HepG2 (cell line): ENCODE data around the gene MEIS1. TPM values are rescaled to one million over a fixed set of nuclear protein-coding genes. Genes with fewer than 3 reads are reported as not detected.

Source experiments
- ATAC-seq: fragments of 200-7000 bp; cut with Tn5 transposase; 3 replicates; pipeline ENCODE4 v1.9.1; 2020; ENCODE audit warnings: mild to moderate bottlenecking, moderate library complexity
- BruUV-seq: library from RNA; stranded (reverse); fragments of 400-500 nt; replicated peaks from 2 replicates; lab custom pipeline; 2021; lab: Mats Ljungman, UMichigan
- CTCF ChIA-PET: fragments of 300-600 bp; formaldehyde crosslinking; extraction: SDS; loops from one replicate; lab custom pipeline; 2021; ENCODE audit warnings: low total read pairs, inconsistent platforms, low intra/inter-chr PET ratio; lab: Yijun Ruan, JAX
- POLR2A ChIA-PET: fragments of 350-600 bp; sonication (Branson Sonifier 250); formaldehyde crosslinking; loops from one replicate; lab custom pipeline; 2020; ENCODE audit warnings: antibody characterized with exemption, inconsistent platforms; lab: Yijun Ruan, JAX
- DNase-seq: peaks from one replicate; pipeline ENCODE4 v3.0.0-alpha.2; 2015; ENCODE audit warnings: low spot score
- FAIRE-seq: peaks from 3 replicates; lab custom pipeline; 2011; peaks lifted over from hg19 to GRCh38; lab: Jason Lieb, UNC
- H2AFZ ChIP-seq: one replicate; pipeline ENCODE4 v1.6.1; 2011; ENCODE audit warnings: low read length, inconsistent platforms
- H3K27ac ChIP-seq: fragments of 300-600 bp; 3 replicates; pipeline ENCODE4 v1.8.0; 2011; ENCODE audit warnings: mixed run types, mild to moderate bottlenecking, mixed read lengths, low read length, inconsistent platforms; ENCODE audit not compliant: insufficient read depth; ENCODE audit errors: extremely low read length
- H3K27me3 ChIP-seq, 2 experiments: fragments of 200-600 bp in 1 of 2; 2 replicates in 1 of 2; 3 replicates in 1 of 2; pipeline versions ENCODE4 v1.6.0 to v1.8.0; 2011; ENCODE audit warnings: low read length in 2 of 2, mild to moderate bottlenecking in 2 of 2, moderate library complexity in 2 of 2, inconsistent platforms in 1 of 2; ENCODE audit not compliant: insufficient read depth in 2 of 2, control insufficient read depth in 1 of 2
- H3K36me3 ChIP-seq, 2 experiments: fragments of 200-600 bp in 1 of 2; replicated peaks in 1 of 2; 2 replicates in 1 of 2; 3 replicates in 1 of 2; pipeline versions ENCODE4 v1.5.1 to v1.8.0; 2011; ENCODE audit warnings: low read length in 2 of 2, inconsistent platforms in 1 of 2; ENCODE audit not compliant: insufficient read depth in 2 of 2, control insufficient read depth in 1 of 2
- H3K4me1 ChIP-seq: 2 replicates; pipeline ENCODE4 v1.5.1; 2012; ENCODE audit warnings: low read length, inconsistent platforms; ENCODE audit not compliant: insufficient read depth
- H3K4me2 ChIP-seq: 2 replicates; pipeline ENCODE4 v1.6.0; 2011; ENCODE audit warnings: low read depth, low read length, inconsistent platforms
- H3K4me3 ChIP-seq, 3 experiments: fragments of 200-600 bp in 1 of 3; sonication (generic), shearing (Covaris generic) in 1 of 3; replicated peaks in 1 of 3; 2 replicates each; pipeline ENCODE4 v1.5.1; 2011 to 2016; ENCODE audit warnings: low read length in 3 of 3, inconsistent platforms in 2 of 3, low read depth in 2 of 3, mild to moderate bottlenecking in 2 of 3, control low read depth in 1 of 3, mixed read lengths in 1 of 3; ENCODE audit not compliant: insufficient read depth in 1 of 3
- H3K79me2 ChIP-seq: one replicate; pipeline ENCODE4 v1.6.1; 2011; ENCODE audit warnings: low read length, inconsistent platforms; ENCODE audit not compliant: insufficient read depth
- H3K9ac ChIP-seq: 2 replicates; pipeline ENCODE4 v1.6.0; 2011; ENCODE audit warnings: mild to moderate bottlenecking, low read depth, low read length, inconsistent platforms; ENCODE audit not compliant: insufficient read depth
- H3K9me3 ChIP-seq: 2 replicates; pipeline ENCODE4 v1.5.1; 2012; ENCODE audit warnings: mild to moderate bottlenecking, low read length
- H4K20me1 ChIP-seq: 2 replicates; pipeline ENCODE4 v1.6.0; 2011; ENCODE audit warnings: inconsistent platforms, mild to moderate bottlenecking, low read length, moderate library complexity; ENCODE audit not compliant: insufficient read depth
- HIC2 ChIP-seq: sonication (generic); formaldehyde crosslinking; IDR thresholded peaks from 2 replicates; pipeline ENCODE4 v1.9.0; 2022; ENCODE audit warnings: low read depth, missing genetic modification reagents
- KIAA2018 ChIP-seq: sonication (generic); formaldehyde crosslinking; IDR thresholded peaks from 2 replicates; pipeline ENCODE4 v1.5.0; 2020; ENCODE audit warnings: mild to moderate bottlenecking, missing genetic modification reagents, borderline replicate concordance
- NFE2 ChIP-seq: sonication (generic); formaldehyde crosslinking; IDR thresholded peaks from 2 replicates; pipeline ENCODE4 v1.4.0; 2020; ENCODE audit warnings: missing genetic modification reagents
- PCBP1 ChIP-seq: fragments of 200-400 bp; formaldehyde crosslinking; IDR thresholded peaks from 2 replicates; pipeline ENCODE4 v1.6.1; 2017; ENCODE audit warnings: mild to moderate bottlenecking, low read depth, low read length, borderline replicate concordance
- RBFOX2 ChIP-seq: fragments of 200-400 bp; formaldehyde crosslinking; IDR thresholded peaks from 2 replicates; pipeline ENCODE4 v1.6.1; 2017; ENCODE audit warnings: low read depth, mild to moderate bottlenecking, low read length
- SUZ12 ChIP-seq: fragments of 150-350 bp; IDR thresholded peaks from 2 replicates; pipeline ENCODE4 v1.6.1; 2014; ENCODE audit warnings: low read depth, low read length
- ZNF329 ChIP-seq: sonication (generic); formaldehyde crosslinking; IDR thresholded peaks from 2 replicates; pipeline ENCODE4 v1.9.0; 2021; ENCODE audit warnings: low read depth, mild to moderate bottlenecking, missing genetic modification reagents
- ZNF383 ChIP-seq: sonication (generic); formaldehyde crosslinking; IDR thresholded peaks from 2 replicates; pipeline ENCODE4 v1.4.0; 2020; ENCODE audit warnings: missing genetic modification reagents, mild to moderate bottlenecking, borderline replicate concordance
- ZNF430 ChIP-seq: sonication (generic); formaldehyde crosslinking; IDR thresholded peaks from 2 replicates; pipeline ENCODE4 v1.9.0; 2021; ENCODE audit warnings: mild to moderate bottlenecking, missing genetic modification reagents
- ZNF577 ChIP-seq: sonication (generic); formaldehyde crosslinking; IDR thresholded peaks from 2 replicates; pipeline ENCODE4 v1.4.0; 2020; ENCODE audit warnings: mild to moderate bottlenecking, low read depth, missing genetic modification reagents, borderline replicate concordance
- WGBS: methylation state at CpG from one replicate; pipeline ENCODE4 v1.1.6; 2017; ENCODE audit warnings: low lambda C conversion rate; 5-methylcytosine and 5-hydroxymethylcytosine counted together
- in situ Hi-C: cut with HindIII; loops from 2 replicates; pipeline ENCODE4 v1.10.0; 2017; ENCODE audit warnings: low pct_unique_long_range_greater_than_20kb; ENCODE audit not compliant: extremely low pct_ligation_motif_present
- intact Hi-C: fragments of 100-400 bp; cut with micrococcal nuclease; formaldehyde crosslinking; loops from one replicate; pipeline ENCODE4 v1.10.0; 2022; ENCODE audit not compliant: unreplicated experiment
- polyA plus RNA-seq, 8 experiments: library from polyadenylated mRNA; depleted of rRNA in 3 of 8; stranded (reverse) in 7 of 8; unstranded in 1 of 8; fragments of >200 nt; fragmentation: Illumina TruSeq in 4 of 8; extraction: Trizol in 4 of 8; gene quantifications; 2 replicates each; pipeline versions ENCODE4 v1.2.1 to v1.2.3, GENCODE V29; 2011 to 2016; ENCODE audit warnings: low read depth in 4 of 8, missing spikeins in 1 of 8, mixed read lengths in 1 of 8; ENCODE audit not compliant: insufficient read depth in 1 of 8
- total RNA-seq, 5 experiments: library from RNA; depleted of rRNA; stranded (reverse); fragments of >200 nt; fragmentation: Illumina TruSeq; extraction: Trizol; gene quantifications; 2 replicates each; pipeline ENCODE4 v1.2.3, GENCODE V29; 2016; ENCODE audit warnings: low read depth in 1 of 5

The MEIS1 gene
- total and polyA plus RNA-seq, 2 of the 13 experiments (the other 11 are each of a cell fraction or from before 2014, with no cell fraction given), result 3.8 to 6.0 TPM

- CTCF ChIA-PET, result no interaction called here
- ATAC-seq (no peak), DNase-seq (no peak), FAIRE-seq (no peak)
- no peaks in the 10 kb centered on the region for H3K4me1 ChIP-seq
- H3K9me3 ChIP-seq, result no peaks in the 10 kb centered on the region
- H3K27me3 ChIP-seq, result no peaks in the 10 kb centered on the region
- H3K4me2 ChIP-seq, result no peak overlapping the region
- H4K20me1 ChIP-seq, result no peaks in the 10 kb centered on the region
- in situ Hi-C loops (loop anchor here (25.0 kb wide), 4 partner anchors 768 to 1593 kb away; no protein-coding TSS in a partner anchor), intact Hi-C loops (no loop called here)
- no peaks in the 10 kb centered on the region for H3K79me2 ChIP-seq
- POLR2A ChIA-PET, result no interaction called here
- no peak overlapping the region for H3K27ac ChIP-seq
- no peaks in the 10 kb centered on the region; a peak in 1 of 5 replicates for H3K36me3 ChIP-seq
- no peak overlapping the region for H2AFZ ChIP-seq
- H3K9ac ChIP-seq, result no peak overlapping the region
- WGBS, result 90% methylated on average over 33 of the region's 33 CpGs
- BruUV-seq, result no TSS peak
- H3K4me3 ChIP-seq, result no peak overlapping the region
- TF ChIP-seq HIC2 (CRISPR knock-in tag) (no peak), ZNF329 (CRISPR knock-in tag) (no peak), RBFOX2 (no peak), KIAA2018 (CRISPR knock-in tag) (no peak), ZNF430 (no peak), ZNF577 (no peak), NFE2 (CRISPR knock-in tag) (no peak), PCBP1 (no peak), SUZ12 (no peak), ZNF383 (CRISPR knock-in tag) (no peak)
Observed at GRCh38 chr2:66443979-66444861, 9.3 kb downstream of the MEIS1 start.
